Transverse colon (tissue), 4 donors: ENCODE measurements around the gene GALNT10. TPM values are rescaled to one million over a fixed set of nuclear protein-coding genes. Genes with fewer than 3 reads are reported as not detected.

Source experiments
- DNase-seq: peaks from one replicate; pipeline ENCODE4 v3.0.0-alpha.2; 2019
- H3K27ac ChIP-seq, 4 donors: fragments of 200-600 bp; sonication (generic); 2 replicates each; pipeline ENCODE4 v1.5.1; 2016 to 2018; ENCODE audit warnings: inconsistent platforms in 4 of 4
- H3K27me3 ChIP-seq: fragments of 200-600 bp; sonication (generic); 2 replicates; pipeline ENCODE4 v1.5.1; 2017; ENCODE audit warnings: inconsistent platforms
- H3K36me3 ChIP-seq, 4 donors: fragments of 200-600 bp; sonication (generic); 2 replicates each; pipeline ENCODE4 v1.5.1; 2017 to 2019; ENCODE audit warnings: inconsistent platforms in 4 of 4
- H3K4me1 ChIP-seq, 4 donors: fragments of 200-600 bp; sonication (generic); 2 replicates each; pipeline ENCODE4 v1.5.1; 2017 to 2020; ENCODE audit warnings: inconsistent platforms in 4 of 4
- H3K4me3 ChIP-seq, 4 donors: fragments of 200-600 bp; sonication (generic); 1 replicate in 1 of 4; 2 replicates in 3 of 4; pipeline versions ENCODE4 v1.5.1 to v1.6.1; 2017 to 2019; ENCODE audit warnings: inconsistent platforms in 4 of 4
- H3K9me3 ChIP-seq, 2 donors: fragments of 200-600 bp; sonication (generic); 2 replicates each; pipeline ENCODE4 v1.5.1; 2017 to 2019; ENCODE audit warnings: inconsistent platforms in 2 of 2
- EP300 ChIP-seq: sonication (generic); formaldehyde crosslinking; IDR thresholded peaks from one replicate; pipeline ENCODE4 v1.6.1; 2017; ENCODE audit warnings: antibody characterized with exemption, low read depth
- POLR2A ChIP-seq: fragments of 450-650 bp; IDR thresholded peaks from one replicate; pipeline ENCODE4 v1.6.1; 2016; ENCODE audit warnings: antibody characterized with exemption, mild to moderate bottlenecking, moderate library complexity
- POLR2AphosphoS5 ChIP-seq, 3 donors: sonication (generic); formaldehyde crosslinking; IDR thresholded peaks; one replicate each; pipeline ENCODE4 v1.6.1; 2016; ENCODE audit warnings: antibody characterized with exemption in 3 of 3
- WGBS, 2 donors: methylation state at CpG; one replicate each; pipeline ENCODE4 v1.1.5; 2018; ENCODE audit warnings: low coverage in 1 of 2; 5-methylcytosine and 5-hydroxymethylcytosine counted together
- in situ Hi-C, 4 donors: fragments of 200-750 bp; cut with MboI; loops; one replicate each; pipeline versions ENCODE4 v1.15.0 to v1.15.1; 2017; ENCODE audit warnings: low sequenced_read_pairs in 3 of 4, low pct_ligation_motif_present in 1 of 4, low pct_unique_long_range_greater_than_20kb in 1 of 4
- intact Hi-C: fragments of 100-400 bp; cut with DNase I; formaldehyde crosslinking; loops from one replicate; pipeline ENCODE4 v1.15.1; 2023; ENCODE audit warnings: low total_unique reads
- total RNA-seq, 4 donors: library from RNA; depleted of rRNA; stranded (reverse); fragments of >200 nt; gene quantifications; one replicate each; pipeline ENCODE4 v1.1.0, GENCODE V29; 2016
- TF ChIP-seq, protein P1 (sequence below), 5 experiments: fragments of 200-600 bp in 3 of 5; fragments of 450-650 bp in 2 of 5; sonication (generic) in 3 of 5; IDR thresholded peaks; 1 replicate in 2 of 5; 2 replicates in 3 of 5; pipeline ENCODE4 v1.5.1; 2016 to 2017; ENCODE audit warnings: antibody characterized with exemption in 5 of 5, inconsistent platforms in 3 of 5, mild to moderate bottlenecking in 2 of 5, moderate library complexity in 1 of 5

The GALNT10 gene
- total RNA-seq, 4 donors from 2014 or later: 18.7 to 142 (median 39.3) TPM

DNA sequence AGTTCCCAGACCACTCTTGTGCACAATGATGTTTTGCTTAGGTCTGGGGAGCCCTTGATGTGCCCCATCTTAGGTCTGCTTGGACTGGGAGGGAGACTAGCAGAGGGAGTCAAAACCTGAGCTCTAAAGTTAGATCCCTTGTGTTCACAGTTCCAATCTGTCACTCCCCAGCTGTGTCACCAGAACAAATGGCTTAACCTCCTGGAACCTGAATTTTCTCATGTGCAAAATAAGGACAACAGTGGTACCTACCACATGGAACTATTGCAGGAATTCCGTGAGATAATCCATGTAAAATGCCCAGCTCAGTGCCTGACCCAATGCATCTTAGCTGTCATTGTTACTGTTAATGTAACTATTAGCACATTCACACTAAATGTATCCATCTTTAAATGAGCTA is 45.5 kb downstream of the GALNT10 start:
- H3K9me3 ChIP-seq: no peaks in the 10 kb centered on the region
- no peak overlapping the region for H3K4me3 ChIP-seq
- WGBS, 2 donors: 86 to 100% methylated on average over 1 of the region's 1 CpG
- H3K27ac ChIP-seq: no peak overlapping the region
- no peak for DNase-seq
- no peaks in the 10 kb centered on the region for H3K27me3 ChIP-seq
- H3K4me1 ChIP-seq: peaks cover 0 to 3% (median 0%) of the 10 kb centered on the region in 4 donors
- in situ Hi-C loops (no loop called here), intact Hi-C loops (no loop called here)
- no peak for TF ChIP-seq POLR2A
- TF ChIP-seq, protein P1, sequence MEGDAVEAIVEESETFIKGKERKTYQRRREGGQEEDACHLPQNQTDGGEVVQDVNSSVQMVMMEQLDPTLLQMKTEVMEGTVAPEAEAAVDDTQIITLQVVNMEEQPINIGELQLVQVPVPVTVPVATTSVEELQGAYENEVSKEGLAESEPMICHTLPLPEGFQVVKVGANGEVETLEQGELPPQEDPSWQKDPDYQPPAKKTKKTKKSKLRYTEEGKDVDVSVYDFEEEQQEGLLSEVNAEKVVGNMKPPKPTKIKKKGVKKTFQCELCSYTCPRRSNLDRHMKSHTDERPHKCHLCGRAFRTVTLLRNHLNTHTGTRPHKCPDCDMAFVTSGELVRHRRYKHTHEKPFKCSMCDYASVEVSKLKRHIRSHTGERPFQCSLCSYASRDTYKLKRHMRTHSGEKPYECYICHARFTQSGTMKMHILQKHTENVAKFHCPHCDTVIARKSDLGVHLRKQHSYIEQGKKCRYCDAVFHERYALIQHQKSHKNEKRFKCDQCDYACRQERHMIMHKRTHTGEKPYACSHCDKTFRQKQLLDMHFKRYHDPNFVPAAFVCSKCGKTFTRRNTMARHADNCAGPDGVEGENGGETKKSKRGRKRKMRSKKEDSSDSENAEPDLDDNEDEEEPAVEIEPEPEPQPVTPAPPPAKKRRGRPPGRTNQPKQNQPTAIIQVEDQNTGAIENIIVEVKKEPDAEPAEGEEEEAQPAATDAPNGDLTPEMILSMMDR (IDR thresholded peaks at IDR 0.05): no peak
- TF ChIP-seq POLR2AphosphoS5 (IDR thresholded peaks at IDR 0.05): no peak
- no peak for TF ChIP-seq EP300
- no peaks in the 10 kb centered on the region for H3K36me3 ChIP-seq

DNA sequence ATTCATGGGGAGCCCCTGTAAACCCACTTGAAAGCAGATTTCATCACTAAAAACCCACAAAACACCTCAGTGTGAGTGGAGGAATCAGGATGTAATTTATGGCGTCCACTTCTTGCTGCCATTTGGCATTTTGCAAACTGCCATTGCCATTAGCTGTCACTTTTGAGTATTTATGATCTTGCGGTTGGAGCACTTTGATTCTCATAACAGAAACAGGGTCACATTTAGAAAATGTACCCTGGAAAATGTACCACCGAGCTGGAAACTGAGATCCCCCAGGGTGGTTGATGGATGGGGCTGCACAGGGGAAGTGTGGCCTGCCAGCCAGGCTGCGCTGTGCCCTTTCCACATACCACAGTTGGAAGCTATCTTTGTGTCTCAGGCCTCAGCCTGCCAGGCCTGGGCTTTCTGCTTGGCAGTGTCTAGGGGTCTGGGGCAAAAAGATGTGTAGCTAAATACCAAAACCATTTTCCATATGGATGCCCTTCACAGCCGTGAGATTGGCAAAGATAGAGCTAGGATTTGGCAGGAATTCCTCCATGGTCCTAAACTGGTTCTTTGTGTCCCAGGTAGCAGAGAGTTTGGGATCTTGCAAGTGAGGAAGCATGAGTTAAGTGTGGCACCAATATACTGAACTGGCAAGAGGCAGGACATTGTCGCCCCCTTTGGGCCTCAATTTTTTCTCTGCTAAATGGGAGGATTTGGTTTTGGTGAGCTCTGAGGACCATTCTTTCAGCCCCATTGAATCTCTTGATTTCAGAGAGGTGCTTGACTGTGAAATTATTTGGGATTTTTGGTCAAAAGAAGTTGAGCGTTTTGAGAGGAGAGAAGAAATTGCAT is 46.2 kb downstream of the GALNT10 start:
- Histone ChIP-seq H3K4me1 (peaks cover 0 to 3% (median 0%) of the 10 kb centered on the region in 4 donors), H3K27me3 (no peaks in the 10 kb centered on the region), H3K27ac (no peak overlapping the region), H3K9me3 (no peaks in the 10 kb centered on the region), H3K36me3 (no peaks in the 10 kb centered on the region), H3K4me3 (no peak overlapping the region)
- in situ Hi-C loops: no loop called here
- TF ChIP-seq POLR2AphosphoS5 (IDR thresholded peaks at IDR 0.05) (no peak), POLR2A (no peak), EP300 (no peak)
- TF ChIP-seq, protein P1 (IDR thresholded peaks at IDR 0.05): no peak
- intact Hi-C loops: no loop called here
- no peak for DNase-seq
- WGBS, 2 donors: 91 to 93% methylated on average over 2 to 7 of the region's 7 CpGs

DNA sequence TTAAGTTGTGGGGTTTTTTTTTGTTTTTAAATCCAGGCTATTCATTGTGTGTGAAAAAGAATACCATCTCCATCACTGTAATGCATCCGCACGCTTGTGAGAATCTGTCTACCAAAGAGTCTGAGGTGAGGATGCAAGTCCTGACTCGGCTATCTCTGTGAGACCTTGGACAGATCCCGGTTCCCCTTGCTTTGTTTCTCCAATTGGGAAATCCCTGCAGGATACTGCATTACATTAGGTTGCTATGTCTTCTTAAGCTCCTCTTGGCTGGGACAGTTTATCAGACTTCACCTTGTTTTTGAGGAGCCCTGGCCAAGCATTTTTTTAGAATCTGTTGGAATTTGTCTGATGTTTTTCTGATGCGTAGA is 46.8 kb downstream of the GALNT10 start:
- in situ Hi-C loops: no loop called here
- DNase-seq: no peak
- Histone ChIP-seq H3K27ac (no peak overlapping the region), H3K27me3 (no peaks in the 10 kb centered on the region), H3K36me3 (no peaks in the 10 kb centered on the region), H3K4me3 (no peak overlapping the region), H3K4me1 (peaks cover 0 to 3% (median 0%) of the 10 kb centered on the region in 4 donors), H3K9me3 (no peaks in the 10 kb centered on the region)
- 99 to 100% methylated on average over 5 of the region's 5 CpGs for WGBS, 2 donors
- intact Hi-C loops: no loop called here
- TF ChIP-seq POLR2A (no peak), EP300 (no peak), POLR2AphosphoS5 (IDR thresholded peaks at IDR 0.05) (no peak)
- TF ChIP-seq, protein P1 (IDR thresholded peaks at IDR 0.05): no peak

DNA sequence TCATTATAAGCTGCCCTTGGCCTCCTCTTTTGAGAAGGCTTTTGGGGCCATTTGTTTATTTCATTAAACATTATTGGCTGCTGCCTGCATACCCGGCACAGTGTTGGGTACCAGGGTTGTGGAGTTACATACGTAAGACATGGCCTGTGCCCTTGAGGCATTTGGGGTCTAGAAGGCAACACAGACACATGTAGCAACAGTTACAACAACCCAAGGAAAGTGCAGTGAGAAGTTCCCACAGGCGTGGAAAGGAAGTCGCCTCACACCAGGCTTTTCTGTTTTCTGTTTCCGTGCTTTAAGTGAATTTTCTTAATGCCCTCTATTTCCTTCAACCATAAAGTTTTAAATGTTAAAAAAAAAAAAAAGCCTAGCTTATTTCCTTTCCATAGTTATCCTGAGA is 47.4 kb downstream of the GALNT10 start:
- no peak overlapping the region for H3K27ac ChIP-seq
- intact Hi-C loops (no loop called here), in situ Hi-C loops (no loop called here)
- 91 to 93% methylated on average over 3 to 5 of the region's 5 CpGs for WGBS, 2 donors
- no peaks in the 10 kb centered on the region for H3K9me3 ChIP-seq
- no peak for TF ChIP-seq POLR2AphosphoS5 (IDR thresholded peaks at IDR 0.05)
- no peak for TF ChIP-seq EP300
- TF ChIP-seq, protein P1 (IDR thresholded peaks at IDR 0.05): no peak
- TF ChIP-seq POLR2A: no peak
- H3K36me3 ChIP-seq: no peaks in the 10 kb centered on the region
- H3K4me3 ChIP-seq: no peak overlapping the region
- no peak for DNase-seq
- peaks cover 0 to 3% (median 0%) of the 10 kb centered on the region in 4 donors for H3K4me1 ChIP-seq
- H3K27me3 ChIP-seq: no peaks in the 10 kb centered on the region
